Hepatocyte (in vitro differentiated cells): Measurements from ENCODE around the gene IVD. TPM values are rescaled to one million over a fixed set of nuclear protein-coding genes. Genes with fewer than 3 reads are reported as not detected.

Experiments
- DNase-seq: peaks from one replicate; pipeline ENCODE4 v3.0.0-alpha.2; 2016; ENCODE audit warnings: low spot score
- H2AFZ ChIP-seq: fragments of 200-600 bp; sonication (generic); 2 replicates; pipeline ENCODE4 v1.6.0; 2016; ENCODE audit warnings: antibody characterized with exemption, mild to moderate bottlenecking
- H3K27ac ChIP-seq: fragments of 200-600 bp; sonication (generic); 2 replicates; pipeline ENCODE4 v1.5.1; 2016; ENCODE audit warnings: mild to moderate bottlenecking
- H3K27me3 ChIP-seq: fragments of 200-600 bp; sonication (generic); 2 replicates; pipeline ENCODE4 v1.6.1; 2016
- H3K36me3 ChIP-seq: fragments of 200-600 bp; sonication (generic); replicated peaks from 2 replicates; pipeline ENCODE4 v1.5.1; 2016; ENCODE audit warnings: low read depth; ENCODE audit not compliant: insufficient read depth
- H3K4me1 ChIP-seq: fragments of 200-600 bp; sonication (generic); 2 replicates; pipeline ENCODE4 v1.5.1; 2016; ENCODE audit warnings: mild to moderate bottlenecking, moderate library complexity; ENCODE audit not compliant: insufficient read depth
- H3K4me2 ChIP-seq: fragments of 200-600 bp; sonication (generic); 2 replicates; pipeline ENCODE4 v1.6.0; 2016
- H3K4me3 ChIP-seq: fragments of 200-600 bp; sonication (generic); 2 replicates; pipeline ENCODE4 v1.5.1; 2016; ENCODE audit warnings: mild to moderate bottlenecking
- H3K79me2 ChIP-seq: fragments of 200-600 bp; sonication (generic); 2 replicates; pipeline ENCODE4 v1.6.0; 2017; ENCODE audit warnings: mild to moderate bottlenecking
- H3K9me2 ChIP-seq: fragments of 200-600 bp; sonication (generic); replicated peaks from 2 replicates; pipeline ENCODE4 v1.6.0; 2017; ENCODE audit warnings: mild to moderate bottlenecking; ENCODE audit not compliant: insufficient read depth
- H3K9me3 ChIP-seq: fragments of 200-600 bp; sonication (generic); 2 replicates; pipeline ENCODE4 v1.5.1; 2016; ENCODE audit warnings: low read depth, mild to moderate bottlenecking
- H4K20me1 ChIP-seq: fragments of 200-600 bp; sonication (generic); 2 replicates; pipeline ENCODE4 v1.6.0; 2016; ENCODE audit warnings: mild to moderate bottlenecking; ENCODE audit not compliant: insufficient read depth, poor library complexity, severe bottlenecking
- EZH2 ChIP-seq: fragments of 200-600 bp; sonication (generic); IDR thresholded peaks from 2 replicates; pipeline ENCODE4 v1.6.1; 2016; ENCODE audit warnings: antibody characterized with exemption, mild to moderate bottlenecking, borderline replicate concordance
- EZH2phosphoT487 ChIP-seq: fragments of 200-600 bp; sonication (generic); IDR thresholded peaks from one replicate; pipeline ENCODE4 v1.6.1; 2018; ENCODE audit warnings: antibody characterized with exemption, mild to moderate bottlenecking, low read depth, moderate library complexity; ENCODE audit not compliant: unreplicated experiment, severe bottlenecking
- WGBS: methylation state at CpG from one replicate; pipeline ENCODE4 v1.1.6; 2016; ENCODE audit warnings: low lambda C conversion rate; ENCODE audit errors: missing lambda C conversion rate; 5-methylcytosine and 5-hydroxymethylcytosine counted together
- polyA plus RNA-seq: library from polyadenylated mRNA; unstranded; fragments of >200 nt; fragmentation: Nextera tagmentation; extraction: Ambion mirVana; gene quantifications from 2 replicates; pipeline ENCODE4 v1.2.1, GENCODE V29; 2016
- total RNA-seq: library from RNA; depleted of rRNA; stranded (reverse); fragments of >200 nt; gene quantifications from 2 replicates; pipeline ENCODE4 v1.2.3, GENCODE V29; 2014
- TF ChIP-seq, protein P1 (sequence below): fragments of 200-600 bp; sonication (generic); IDR thresholded peaks from 2 replicates; pipeline ENCODE4 v1.5.1; 2016; ENCODE audit warnings: antibody characterized with exemption, mild to moderate bottlenecking; ENCODE audit not compliant: poor library complexity

The IVD gene
- total and polyA plus RNA-seq, 2 experiments from 2014 or later, result 31.5 to 71.6 TPM

DNA sequence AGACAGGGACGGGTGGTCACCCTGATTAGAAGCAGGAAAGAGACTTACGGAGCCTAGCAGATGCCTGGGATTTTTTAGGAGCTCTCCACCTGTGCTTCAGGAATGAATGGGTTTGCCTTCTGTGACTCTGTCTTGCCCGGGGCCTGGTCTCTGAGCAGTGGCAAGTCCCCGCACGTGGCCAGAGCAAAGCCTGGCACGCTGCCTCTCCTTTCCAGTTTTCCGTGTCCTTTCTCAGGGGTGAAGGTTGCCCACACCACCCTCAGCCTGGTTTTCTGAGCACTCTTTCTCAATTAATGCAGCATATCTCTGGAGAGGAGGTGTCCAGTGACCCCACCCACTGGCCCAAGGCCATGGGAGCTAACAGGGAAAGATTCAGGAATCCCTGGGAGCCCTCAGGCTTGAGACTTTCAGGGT, 50.7 kb downstream of the IVD start:
- Histone ChIP-seq H3K4me2 (no peak overlapping the region), H3K4me3 (no peak overlapping the region), H3K9me2 (no peaks in the 10 kb centered on the region), H3K36me3 (no peaks in the 10 kb centered on the region), H4K20me1 (peaks cover 77% of the 10 kb centered on the region), H2AFZ (no peak overlapping the region), H3K27me3 (no peaks in the 10 kb centered on the region), H3K4me1 (peaks cover 38% of the 10 kb centered on the region), H3K9me3 (no peaks in the 10 kb centered on the region), H3K27ac (no peak overlapping the region), H3K79me2 (peaks cover 89% of the 10 kb centered on the region)
- DNase-seq, result no peak
- 60% methylated on average over 7 of the region's 7 CpGs for WGBS
- no peak for TF ChIP-seq EZH2phosphoT487
- TF ChIP-seq, protein P1, sequence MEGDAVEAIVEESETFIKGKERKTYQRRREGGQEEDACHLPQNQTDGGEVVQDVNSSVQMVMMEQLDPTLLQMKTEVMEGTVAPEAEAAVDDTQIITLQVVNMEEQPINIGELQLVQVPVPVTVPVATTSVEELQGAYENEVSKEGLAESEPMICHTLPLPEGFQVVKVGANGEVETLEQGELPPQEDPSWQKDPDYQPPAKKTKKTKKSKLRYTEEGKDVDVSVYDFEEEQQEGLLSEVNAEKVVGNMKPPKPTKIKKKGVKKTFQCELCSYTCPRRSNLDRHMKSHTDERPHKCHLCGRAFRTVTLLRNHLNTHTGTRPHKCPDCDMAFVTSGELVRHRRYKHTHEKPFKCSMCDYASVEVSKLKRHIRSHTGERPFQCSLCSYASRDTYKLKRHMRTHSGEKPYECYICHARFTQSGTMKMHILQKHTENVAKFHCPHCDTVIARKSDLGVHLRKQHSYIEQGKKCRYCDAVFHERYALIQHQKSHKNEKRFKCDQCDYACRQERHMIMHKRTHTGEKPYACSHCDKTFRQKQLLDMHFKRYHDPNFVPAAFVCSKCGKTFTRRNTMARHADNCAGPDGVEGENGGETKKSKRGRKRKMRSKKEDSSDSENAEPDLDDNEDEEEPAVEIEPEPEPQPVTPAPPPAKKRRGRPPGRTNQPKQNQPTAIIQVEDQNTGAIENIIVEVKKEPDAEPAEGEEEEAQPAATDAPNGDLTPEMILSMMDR, result no peak
- TF ChIP-seq EZH2, result no peak

DNA sequence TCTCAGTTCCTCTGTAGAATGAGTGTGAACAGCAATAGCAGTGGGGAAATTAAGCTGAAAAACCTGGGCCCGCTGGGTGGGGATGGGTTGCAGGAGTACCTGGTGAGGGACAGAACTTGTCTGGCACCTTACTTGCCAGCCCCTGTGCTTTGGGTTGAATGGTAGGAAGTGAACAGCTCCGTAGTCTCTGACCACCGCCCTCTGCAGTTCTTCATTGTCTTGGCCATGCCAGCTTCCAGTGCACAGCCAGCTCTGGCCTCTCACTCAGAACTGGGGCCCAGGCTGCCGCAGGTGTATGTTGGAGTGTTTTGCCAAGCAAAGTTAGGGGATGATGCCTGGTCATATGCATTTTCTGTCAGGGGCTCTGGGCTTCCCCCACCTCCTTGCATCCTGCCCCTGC, 51.1 kb downstream of the IVD start:
- Histone ChIP-seq H3K4me2 (no peak overlapping the region), H3K9me2 (no peaks in the 10 kb centered on the region), H3K9me3 (no peaks in the 10 kb centered on the region), H3K4me3 (no peak overlapping the region), H3K36me3 (no peaks in the 10 kb centered on the region), H3K79me2 (peaks cover 84% of the 10 kb centered on the region), H4K20me1 (peaks cover 74% of the 10 kb centered on the region), H2AFZ (no peak overlapping the region), H3K27me3 (no peaks in the 10 kb centered on the region), H3K4me1 (peaks cover 34% of the 10 kb centered on the region), H3K27ac (no peak overlapping the region)
- TF ChIP-seq EZH2phosphoT487, result no peak
- no peak for TF ChIP-seq EZH2
- TF ChIP-seq, protein P1, result no peak
- WGBS, result 86% methylated on average over 4 of the region's 4 CpGs
- no peak for DNase-seq

- no peak for DNase-seq
- TF ChIP-seq, protein P1, result no peak
- no peak for TF ChIP-seq EZH2phosphoT487
- TF ChIP-seq EZH2, result no peak
- Histone ChIP-seq H3K27ac (no peak overlapping the region), H3K9me2 (no peaks in the 10 kb centered on the region), H3K27me3 (no peaks in the 10 kb centered on the region), H4K20me1 (peaks cover 54% of the 10 kb centered on the region), H3K4me1 (peaks cover 28% of the 10 kb centered on the region), H2AFZ (no peak overlapping the region), H3K9me3 (no peaks in the 10 kb centered on the region), H3K79me2 (peaks cover 64% of the 10 kb centered on the region), H3K36me3 (no peaks in the 10 kb centered on the region), H3K4me3 (no peak overlapping the region), H3K4me2 (no peak overlapping the region)
- 99% methylated on average over 33 of the region's 37 CpGs for WGBS
Observed at GRCh38 chr15:40458495-40459371, 53.1 kb downstream of the IVD start.
